HG02623 (cell line): Measurements from ENCODE around the gene SPOCK2.

ENCODE experiments used
- ATAC-seq: cut with Tn5 transposase; IDR thresholded peaks from one replicate; pipeline ENCODE4 v1.9.1; 2021; ENCODE audit warnings: moderate library complexity; ENCODE audit not compliant: unreplicated experiment

Gene SPOCK2

GRCh38 chr10:72090326-72090725 is 2.0 kb upstream of the SPOCK2 start:
- ATAC-seq, result no peak

- no peak for ATAC-seq
Observed at GRCh38 chr10:72089618-72090017, 1.3 kb upstream of the SPOCK2 start.

- ATAC-seq, result no peak
Observed at GRCh38 chr10:72088889-72089575, 681 bp upstream of the SPOCK2 start.

- no peak for ATAC-seq
Observed at GRCh38 chr10:72087392-72087968, 871 bp downstream of the SPOCK2 start.

- ATAC-seq, result no peak
Observed at GRCh38 chr10:72086466-72087391, 1.6 kb downstream of the SPOCK2 start.

GRCh38 chr10:72085864-72086465 is 2.4 kb downstream of the SPOCK2 start:
- no peak for ATAC-seq

- ATAC-seq, result no peak
Observed at GRCh38 chr10:72085166-72085565, 3.2 kb downstream of the SPOCK2 start.

- ATAC-seq, result no peak
Observed at GRCh38 chr10:72083790-72084459, 4.4 kb downstream of the SPOCK2 start.

- ATAC-seq, result no peak
Observed at GRCh38 chr10:72082856-72083789, 5.2 kb downstream of the SPOCK2 start.

- ATAC-seq, result no peak
Observed at GRCh38 chr10:72081772-72082590, 6.4 kb downstream of the SPOCK2 start.

GRCh38 chr10:72081210-72081609 is 7.1 kb downstream of the SPOCK2 start:
- no peak for ATAC-seq

- no peak for ATAC-seq
Observed at GRCh38 chr10:72080042-72080975, 8.0 kb downstream of the SPOCK2 start.

GRCh38 chr10:72079356-72079755 is 9.0 kb downstream of the SPOCK2 start:
- ATAC-seq, result no peak

GRCh38 chr10:72077275-72077990 is 10.9 kb downstream of the SPOCK2 start:
- no peak for ATAC-seq

GRCh38 chr10:72076756-72077155 is 11.6 kb downstream of the SPOCK2 start:
- no peak for ATAC-seq

GRCh38 chr10:72075376-72076115 is 12.8 kb downstream of the SPOCK2 start:
- no peak for ATAC-seq
